ENCODE results near the gene MAN1C1.

DNA sequence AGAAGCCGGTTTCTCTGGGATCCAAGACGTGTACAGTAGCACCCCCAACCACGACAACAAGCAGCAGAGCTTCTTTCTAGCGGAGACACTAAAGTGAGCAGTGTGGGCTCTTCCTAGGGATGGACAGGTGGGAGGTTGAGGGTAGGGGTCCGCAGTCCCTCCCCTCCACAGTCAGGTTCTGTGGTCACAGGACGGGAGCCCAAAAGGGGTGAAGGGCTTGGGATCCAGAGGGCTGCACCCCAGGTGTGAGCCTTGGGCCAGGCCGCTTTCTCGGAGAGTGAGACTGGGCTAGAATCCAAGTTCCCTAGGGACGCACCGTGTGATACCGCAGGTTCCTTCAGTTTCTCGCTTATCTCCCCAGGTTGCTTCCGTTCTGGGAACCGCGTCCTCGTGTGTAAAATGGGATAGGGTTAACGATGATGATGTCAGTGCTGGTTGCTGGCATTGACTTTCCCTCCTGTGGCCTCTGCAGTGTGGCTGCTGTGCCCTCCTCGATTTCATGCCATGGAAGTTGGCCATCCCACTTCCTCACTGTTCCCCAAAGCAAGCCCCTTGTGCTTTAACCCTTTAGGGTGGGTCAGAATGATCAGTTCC, 166.1 kb downstream of the MAN1C1 start:
- TF ChIP-seq, protein P1, sequence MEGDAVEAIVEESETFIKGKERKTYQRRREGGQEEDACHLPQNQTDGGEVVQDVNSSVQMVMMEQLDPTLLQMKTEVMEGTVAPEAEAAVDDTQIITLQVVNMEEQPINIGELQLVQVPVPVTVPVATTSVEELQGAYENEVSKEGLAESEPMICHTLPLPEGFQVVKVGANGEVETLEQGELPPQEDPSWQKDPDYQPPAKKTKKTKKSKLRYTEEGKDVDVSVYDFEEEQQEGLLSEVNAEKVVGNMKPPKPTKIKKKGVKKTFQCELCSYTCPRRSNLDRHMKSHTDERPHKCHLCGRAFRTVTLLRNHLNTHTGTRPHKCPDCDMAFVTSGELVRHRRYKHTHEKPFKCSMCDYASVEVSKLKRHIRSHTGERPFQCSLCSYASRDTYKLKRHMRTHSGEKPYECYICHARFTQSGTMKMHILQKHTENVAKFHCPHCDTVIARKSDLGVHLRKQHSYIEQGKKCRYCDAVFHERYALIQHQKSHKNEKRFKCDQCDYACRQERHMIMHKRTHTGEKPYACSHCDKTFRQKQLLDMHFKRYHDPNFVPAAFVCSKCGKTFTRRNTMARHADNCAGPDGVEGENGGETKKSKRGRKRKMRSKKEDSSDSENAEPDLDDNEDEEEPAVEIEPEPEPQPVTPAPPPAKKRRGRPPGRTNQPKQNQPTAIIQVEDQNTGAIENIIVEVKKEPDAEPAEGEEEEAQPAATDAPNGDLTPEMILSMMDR (IDR thresholded peaks at IDR 0.05): no peak
- TF ChIP-seq EZH2 (IDR thresholded peaks at IDR 0.05) (no peak), EZH2phosphoT487 (IDR thresholded peaks at IDR 0.05) (no peak)

Data from neural progenitor cell (in vitro differentiated cells).